ENCODE data around the gene KCNIP3.

The KCNIP3 gene

GRCh38 chr2:95327861-95328260 lies 30.7 kb downstream of the KCNIP3 start:
- peaks cover 0 to 8% (median 2%) of the 10 kb centered on the region in 5 donors for H3K27me3 ChIP-seq (ENCODE audit: control insufficient read depth in 5 of 5, insufficient read depth in 4 of 5, low read length in 5 of 5)
- H3K4me3 ChIP-seq (ENCODE audit: low read depth in 1 of 5, low read length in 5 of 5), result no peak overlapping the region
- no peak overlapping the region for H3K27ac ChIP-seq (ENCODE audit: low read depth, low read length)
- no peak overlapping the region for H3K9ac ChIP-seq (ENCODE audit: low read length in 5 of 5)
- no peaks in the 10 kb centered on the region for H3K9me3 ChIP-seq (ENCODE audit: control insufficient read depth in 5 of 5, low read length in 5 of 5)
- H3K36me3 ChIP-seq (ENCODE audit: control insufficient read depth in 5 of 5, insufficient read depth in 5 of 5, low read length in 5 of 5), result no peaks in the 10 kb centered on the region
- no peaks in the 10 kb centered on the region for H3K4me1 ChIP-seq (ENCODE audit: control insufficient read depth in 5 of 5, insufficient read depth in 5 of 5, low read length in 5 of 5)

DNA sequence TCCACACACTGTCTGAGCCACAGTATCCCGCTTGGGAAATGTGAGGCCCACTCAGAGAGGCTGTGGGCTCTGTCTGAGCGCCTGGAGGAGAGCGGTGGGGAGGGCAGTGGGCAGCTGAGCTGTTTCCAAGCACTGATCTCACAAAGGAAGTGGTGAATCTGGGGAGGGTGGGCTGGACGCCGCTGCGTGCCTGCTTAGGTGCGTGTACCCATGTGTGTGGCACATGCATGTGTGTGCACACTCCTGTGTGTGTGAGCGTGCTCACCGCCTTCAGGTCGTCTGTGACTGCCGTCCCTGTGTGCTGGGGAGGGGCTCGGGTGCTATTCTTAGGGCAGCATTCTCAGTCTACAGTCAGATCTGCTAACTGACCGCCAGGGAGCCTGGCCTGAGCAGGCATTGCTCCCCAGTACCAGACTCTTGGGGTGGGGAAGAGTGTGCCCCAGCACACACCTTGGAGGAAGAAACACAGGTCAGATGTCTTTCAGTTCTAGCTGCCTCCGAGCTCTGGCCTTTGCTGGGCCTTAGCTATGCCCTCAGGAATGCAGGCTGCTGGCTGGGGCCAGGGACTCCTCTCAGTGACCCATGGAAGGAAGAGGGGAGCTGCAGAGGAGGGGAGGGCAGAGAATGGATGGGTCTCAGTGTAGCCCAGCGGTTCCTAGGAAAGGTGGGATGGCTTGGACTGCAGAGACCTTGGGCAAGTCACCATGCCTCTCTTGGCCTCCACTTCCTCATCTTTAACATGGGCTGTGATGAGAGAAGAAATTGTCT lies 31.4 kb downstream of the KCNIP3 start:
- no peak overlapping the region for H3K27ac ChIP-seq (ENCODE audit: low read depth, low read length)
- H3K27me3 ChIP-seq (ENCODE audit: control insufficient read depth in 5 of 5, insufficient read depth in 4 of 5, low read length in 5 of 5), result peaks cover 0 to 7% (median 2%) of the 10 kb centered on the region in 5 donors
- H3K36me3 ChIP-seq (ENCODE audit: control insufficient read depth in 5 of 5, insufficient read depth in 5 of 5, low read length in 5 of 5), result no peaks in the 10 kb centered on the region
- no peaks in the 10 kb centered on the region for H3K4me1 ChIP-seq (ENCODE audit: control insufficient read depth in 5 of 5, insufficient read depth in 5 of 5, low read length in 5 of 5)
- no peak overlapping the region for H3K9ac ChIP-seq (ENCODE audit: low read length in 5 of 5)
- no peak overlapping the region for H3K4me3 ChIP-seq (ENCODE audit: low read depth in 1 of 5, low read length in 5 of 5)
- no peaks in the 10 kb centered on the region for H3K9me3 ChIP-seq (ENCODE audit: control insufficient read depth in 5 of 5, low read length in 5 of 5)

DNA sequence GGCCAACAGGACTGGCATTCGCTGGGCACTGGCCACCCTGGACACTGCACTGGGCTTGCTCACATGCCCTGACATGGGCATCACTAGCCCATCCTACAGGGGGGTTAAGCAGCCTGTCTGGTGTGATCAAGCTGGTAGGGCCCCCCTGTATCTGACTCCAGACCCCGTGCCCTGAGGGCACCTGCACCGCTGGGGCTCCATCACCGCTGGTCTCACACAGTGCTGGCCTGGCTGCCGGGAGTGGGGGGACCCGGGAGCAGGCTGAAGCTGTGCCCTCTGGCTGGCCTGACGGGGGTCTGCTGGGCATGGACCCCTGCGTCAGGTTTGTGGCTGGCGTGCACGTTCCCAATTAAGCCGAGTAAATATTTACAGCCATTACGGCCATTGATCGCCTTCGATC lies 32.3 kb downstream of the KCNIP3 start:
- H3K4me3 ChIP-seq (ENCODE audit: low read depth in 1 of 5, low read length in 5 of 5), result no peak overlapping the region
- H3K4me1 ChIP-seq (ENCODE audit: control insufficient read depth in 5 of 5, insufficient read depth in 5 of 5, low read length in 5 of 5), result peaks cover 0 to 4% (median 0%) of the 10 kb centered on the region in 5 donors
- H3K27me3 ChIP-seq (ENCODE audit: control insufficient read depth in 5 of 5, insufficient read depth in 4 of 5, low read length in 5 of 5), result peaks cover 0 to 7% (median 2%) of the 10 kb centered on the region in 5 donors
- no peak overlapping the region for H3K9ac ChIP-seq (ENCODE audit: low read length in 5 of 5)
- no peak overlapping the region for H3K27ac ChIP-seq (ENCODE audit: low read depth, low read length)
- no peaks in the 10 kb centered on the region for H3K9me3 ChIP-seq (ENCODE audit: control insufficient read depth in 5 of 5, low read length in 5 of 5)
- no peaks in the 10 kb centered on the region for H3K36me3 ChIP-seq (ENCODE audit: control insufficient read depth in 5 of 5, insufficient read depth in 5 of 5, low read length in 5 of 5)

DNA sequence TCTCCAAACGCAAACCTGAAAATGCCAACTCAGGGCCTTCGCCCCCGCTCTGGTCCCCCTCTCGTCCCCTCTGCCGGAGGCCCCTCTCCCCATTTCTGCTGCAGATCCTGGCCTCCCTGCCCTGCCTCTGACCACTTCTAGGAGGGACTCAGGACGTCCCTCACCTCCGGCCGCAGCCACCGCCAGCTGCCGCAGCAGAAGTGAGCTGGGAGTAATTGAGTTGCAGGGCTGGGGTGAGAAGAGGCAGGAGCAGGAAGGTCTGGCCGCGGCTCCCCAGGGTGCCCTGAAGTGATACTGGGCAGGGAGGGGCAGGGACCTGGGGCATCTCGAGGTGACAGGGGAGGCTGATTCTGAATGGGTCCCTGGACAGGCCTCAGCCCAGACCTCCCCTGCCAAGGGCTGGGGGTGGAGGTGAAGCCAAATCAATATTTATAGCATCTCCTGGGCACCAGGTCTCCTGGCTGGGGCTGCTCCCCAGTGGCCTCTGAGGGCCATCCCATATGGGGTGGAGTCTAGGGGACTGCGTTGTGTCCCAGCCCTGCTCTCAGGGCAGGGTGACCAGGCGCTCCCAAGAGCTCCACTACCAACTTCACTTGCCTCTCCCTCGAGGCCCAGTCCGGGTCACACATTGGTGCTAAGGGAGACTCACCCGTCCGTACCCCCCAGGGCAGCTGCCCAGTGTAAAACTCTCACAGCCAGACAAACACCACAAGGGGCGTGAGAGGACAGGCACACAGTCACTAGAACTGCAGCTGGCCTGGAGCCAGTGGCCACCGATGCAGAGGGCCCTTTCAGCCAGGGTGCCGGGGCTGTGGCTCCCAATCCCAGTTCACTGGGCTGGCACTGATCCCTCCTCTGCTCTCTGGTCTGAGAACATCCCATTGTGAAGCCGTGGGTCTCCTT lies 33.0 kb downstream of the KCNIP3 start:
- Histone ChIP-seq H3K4me3 (ENCODE audit: low read depth in 1 of 5, low read length in 5 of 5) (no peak overlapping the region), H3K27me3 (ENCODE audit: control insufficient read depth in 5 of 5, insufficient read depth in 4 of 5, low read length in 5 of 5) (peaks cover 0 to 7% (median 5%) of the 10 kb centered on the region in 5 donors), H3K9ac (ENCODE audit: low read length in 5 of 5) (no peak overlapping the region), H3K4me1 (ENCODE audit: control insufficient read depth in 5 of 5, insufficient read depth in 5 of 5, low read length in 5 of 5) (peaks cover 0 to 4% (median 0%) of the 10 kb centered on the region in 5 donors), H3K27ac (ENCODE audit: low read depth, low read length) (no peak overlapping the region), H3K36me3 (ENCODE audit: control insufficient read depth in 5 of 5, insufficient read depth in 5 of 5, low read length in 5 of 5) (no peaks in the 10 kb centered on the region), H3K9me3 (ENCODE audit: control insufficient read depth in 5 of 5, low read length in 5 of 5) (no peaks in the 10 kb centered on the region)

GRCh38 chr2:95330794-95331338 lies 33.7 kb downstream of the KCNIP3 start:
- no peak overlapping the region for H3K27ac ChIP-seq (ENCODE audit: low read depth, low read length)
- peaks cover 0 to 4% (median 0%) of the 10 kb centered on the region in 5 donors for H3K4me1 ChIP-seq (ENCODE audit: control insufficient read depth in 5 of 5, insufficient read depth in 5 of 5, low read length in 5 of 5)
- peaks cover 0 to 7% (median 5%) of the 10 kb centered on the region in 5 donors for H3K27me3 ChIP-seq (ENCODE audit: control insufficient read depth in 5 of 5, insufficient read depth in 4 of 5, low read length in 5 of 5)
- H3K4me3 ChIP-seq (ENCODE audit: low read depth in 1 of 5, low read length in 5 of 5), result no peak overlapping the region
- H3K9ac ChIP-seq (ENCODE audit: low read length in 5 of 5), result no peak overlapping the region
- H3K36me3 ChIP-seq (ENCODE audit: control insufficient read depth in 5 of 5, insufficient read depth in 5 of 5, low read length in 5 of 5), result no peaks in the 10 kb centered on the region
- H3K9me3 ChIP-seq (ENCODE audit: control insufficient read depth in 5 of 5, low read length in 5 of 5), result no peaks in the 10 kb centered on the region

DNA sequence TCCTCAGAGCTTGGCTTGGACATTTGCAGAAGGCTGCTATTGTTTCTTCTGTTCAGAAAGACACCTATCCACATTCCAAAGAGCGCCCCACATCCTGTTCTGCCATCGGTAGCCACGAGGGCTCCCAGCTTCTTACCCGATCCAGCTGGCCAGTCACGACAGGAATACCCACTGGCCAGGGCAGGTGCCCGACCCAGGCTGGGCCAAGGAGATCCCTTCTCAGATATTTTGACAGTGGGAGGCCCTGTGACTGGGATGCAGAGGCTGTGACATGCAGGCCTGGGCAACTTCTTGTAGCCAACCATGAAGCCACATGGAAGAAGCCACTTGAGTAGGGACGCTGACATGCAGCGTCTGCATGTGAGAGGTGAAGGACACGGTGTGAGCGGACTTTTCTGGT lies 34.5 kb downstream of the KCNIP3 start:
- Histone ChIP-seq H3K36me3 (ENCODE audit: control insufficient read depth in 5 of 5, insufficient read depth in 5 of 5, low read length in 5 of 5) (no peaks in the 10 kb centered on the region), H3K4me1 (ENCODE audit: control insufficient read depth in 5 of 5, insufficient read depth in 5 of 5, low read length in 5 of 5) (peaks cover 0 to 4% (median 0%) of the 10 kb centered on the region in 5 donors), H3K4me3 (ENCODE audit: low read depth in 1 of 5, low read length in 5 of 5) (no peak overlapping the region), H3K9me3 (ENCODE audit: control insufficient read depth in 5 of 5, low read length in 5 of 5) (no peaks in the 10 kb centered on the region), H3K27me3 (ENCODE audit: control insufficient read depth in 5 of 5, insufficient read depth in 4 of 5, low read length in 5 of 5) (peaks cover 0 to 7% (median 5%) of the 10 kb centered on the region in 5 donors), H3K9ac (ENCODE audit: low read length in 5 of 5) (no peak overlapping the region), H3K27ac (ENCODE audit: low read depth, low read length) (no peak overlapping the region)

DNA sequence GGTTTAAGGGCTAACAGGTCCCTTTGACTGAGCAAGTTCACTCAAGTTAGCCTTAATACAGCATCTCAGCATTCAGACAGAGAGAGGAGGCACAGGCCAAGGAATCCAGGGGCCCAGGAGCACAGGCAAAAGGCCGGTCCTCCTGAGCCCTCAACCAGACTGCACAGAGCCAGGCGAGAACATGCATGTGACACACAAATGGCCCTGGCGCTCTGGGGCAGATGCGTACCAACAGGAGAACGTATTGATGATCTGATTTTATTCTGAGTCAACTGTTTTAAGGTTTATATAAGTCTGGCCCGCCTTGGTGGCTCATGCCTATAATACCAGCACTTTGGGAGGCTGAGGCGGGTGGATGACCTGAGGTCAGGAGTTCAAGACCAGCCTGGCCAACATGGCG lies 34.9 kb downstream of the KCNIP3 start:
- Histone ChIP-seq H3K4me3 (ENCODE audit: low read depth in 1 of 5, low read length in 5 of 5) (no peak overlapping the region), H3K36me3 (ENCODE audit: control insufficient read depth in 5 of 5, insufficient read depth in 5 of 5, low read length in 5 of 5) (no peaks in the 10 kb centered on the region), H3K27me3 (ENCODE audit: control insufficient read depth in 5 of 5, insufficient read depth in 4 of 5, low read length in 5 of 5) (peaks cover 0 to 6% (median 4%) of the 10 kb centered on the region in 5 donors), H3K9me3 (ENCODE audit: control insufficient read depth in 5 of 5, low read length in 5 of 5) (no peaks in the 10 kb centered on the region), H3K27ac (ENCODE audit: low read depth, low read length) (no peak overlapping the region), H3K4me1 (ENCODE audit: control insufficient read depth in 5 of 5, insufficient read depth in 5 of 5, low read length in 5 of 5) (peaks cover 0 to 4% (median 0%) of the 10 kb centered on the region in 5 donors), H3K9ac (ENCODE audit: low read length in 5 of 5) (no peak overlapping the region)

DNA sequence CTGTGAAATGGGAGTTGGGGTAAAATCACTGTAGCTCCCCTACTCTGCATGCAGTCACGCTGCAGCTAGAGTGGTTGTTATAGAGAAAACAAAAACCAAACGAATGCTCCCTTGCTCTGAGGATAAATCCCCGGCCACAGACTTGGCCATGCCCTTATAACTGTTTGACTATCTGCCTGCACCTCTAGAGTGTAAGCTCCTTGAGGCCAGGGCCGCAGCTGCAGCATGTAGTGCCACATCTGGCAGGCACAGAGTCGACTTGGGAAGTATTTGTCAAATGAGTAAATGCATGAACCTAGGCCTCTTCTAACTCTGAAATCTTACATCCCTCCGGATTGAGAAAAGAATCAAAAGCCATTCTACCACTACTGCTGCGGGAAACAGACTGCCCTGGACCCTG lies 35.9 kb downstream of the KCNIP3 start:
- no peak overlapping the region for H3K4me3 ChIP-seq (ENCODE audit: low read depth in 1 of 5, low read length in 5 of 5)
- peaks cover 0 to 4% (median 0%) of the 10 kb centered on the region in 5 donors for H3K4me1 ChIP-seq (ENCODE audit: control insufficient read depth in 5 of 5, insufficient read depth in 5 of 5, low read length in 5 of 5)
- peaks cover 0 to 5% (median 2%) of the 10 kb centered on the region in 5 donors for H3K27me3 ChIP-seq (ENCODE audit: control insufficient read depth in 5 of 5, insufficient read depth in 4 of 5, low read length in 5 of 5)
- no peak overlapping the region for H3K27ac ChIP-seq (ENCODE audit: low read depth, low read length)
- no peak overlapping the region for H3K9ac ChIP-seq (ENCODE audit: low read length in 5 of 5)
- no peaks in the 10 kb centered on the region for H3K36me3 ChIP-seq (ENCODE audit: control insufficient read depth in 5 of 5, insufficient read depth in 5 of 5, low read length in 5 of 5)
- no peaks in the 10 kb centered on the region for H3K9me3 ChIP-seq (ENCODE audit: control insufficient read depth in 5 of 5, low read length in 5 of 5)

GRCh38 chr2:95333888-95334338 lies 36.8 kb downstream of the KCNIP3 start:
- no peaks in the 10 kb centered on the region for H3K36me3 ChIP-seq (ENCODE audit: control insufficient read depth in 5 of 5, insufficient read depth in 5 of 5, low read length in 5 of 5)
- H3K9ac ChIP-seq (ENCODE audit: low read length in 5 of 5), result no peak overlapping the region
- H3K4me3 ChIP-seq (ENCODE audit: low read depth in 1 of 5, low read length in 5 of 5), result no peak overlapping the region
- peaks cover 0 to 5% (median under 1%) of the 10 kb centered on the region in 5 donors for H3K27me3 ChIP-seq (ENCODE audit: control insufficient read depth in 5 of 5, insufficient read depth in 4 of 5, low read length in 5 of 5)
- H3K27ac ChIP-seq (ENCODE audit: low read depth, low read length), result no peak overlapping the region
- no peaks in the 10 kb centered on the region for H3K9me3 ChIP-seq (ENCODE audit: control insufficient read depth in 5 of 5, low read length in 5 of 5)
- H3K4me1 ChIP-seq (ENCODE audit: control insufficient read depth in 5 of 5, insufficient read depth in 5 of 5, low read length in 5 of 5), result peaks cover 0 to 4% (median 0%) of the 10 kb centered on the region in 5 donors

All from subcutaneous abdominal adipose tissue (tissue), 5 donors.